A549 (cell line): ENCODE results near the gene MOCOS. TPM values are rescaled to one million over a fixed set of nuclear protein-coding genes. Genes with fewer than 3 reads are reported as not detected.

Experiments
- ATAC-seq, 2 experiments: fragments of 200-7000 bp in 1 of 2; fragments of >200 bp in 1 of 2; cut with Nextera tagmentation in 1 of 2; cut with Tn5 transposase in 1 of 2; 3 replicates each; pipeline versions ENCODE4 v1.8.0 to v1.9.1; 2018 to 2020; ENCODE audit warnings: mild to moderate bottlenecking in 1 of 2, moderate library complexity in 1 of 2
- CTCF ChIA-PET: fragments of 300-600 bp; sonication (Branson Sonifier 250); formaldehyde crosslinking; extraction: SDS; loops from one replicate; lab custom pipeline; 2021; ENCODE audit warnings: antibody characterized with exemption, inconsistent platforms; lab: Yijun Ruan, JAX
- POLR2A ChIA-PET: fragments of 350-600 bp; formaldehyde crosslinking; extraction: SDS; loops from one replicate; lab custom pipeline; 2021; ENCODE audit warnings: antibody characterized with exemption, inconsistent platforms; lab: Yijun Ruan, JAX
- DNase-seq, 2 experiments: peaks; one replicate each; pipeline versions ENCODE4 v3.0.0 to v3.0.0-alpha.2; 2011 to 2016; ENCODE audit warnings: low read depth in 1 of 2, low spot score in 1 of 2
- FAIRE-seq: peaks from 2 replicates; lab custom pipeline; 2011; peaks lifted over from hg19 to GRCh38; lab: Jason Lieb, UNC
- H3K27ac ChIP-seq, 2 experiments: fragments of >200 bp; sonication (Bioruptor Twin); formaldehyde crosslinking; 3 replicates each; pipeline ENCODE4 v1.5.1; 2016 to 2017
- H3K4me1 ChIP-seq: fragments of >200 bp; sonication (Bioruptor Twin); formaldehyde crosslinking; 3 replicates; pipeline ENCODE4 v1.6.1; 2016
- H3K4me2 ChIP-seq: fragments of >200 bp; sonication (Bioruptor Twin); formaldehyde crosslinking; 3 replicates; pipeline ENCODE4 v1.6.1; 2016
- H3K4me3 ChIP-seq: fragments of >200 bp; sonication (Bioruptor Twin); formaldehyde crosslinking; 3 replicates; pipeline ENCODE4 v1.5.1; 2016
- H3K9me3 ChIP-seq: fragments of >200 bp; sonication (Bioruptor Twin); formaldehyde crosslinking; 3 replicates; pipeline ENCODE4 v1.6.1; 2016
- CBX8 ChIP-seq: fragments of 200-600 bp; sonication (generic); IDR thresholded peaks from 2 replicates; pipeline ENCODE4 v1.6.1; 2016
- CHD4 ChIP-seq: fragments of 200-600 bp; sonication (generic); IDR thresholded peaks from 2 replicates; pipeline ENCODE4 v1.6.1; 2016; ENCODE audit warnings: antibody characterized with exemption, mild to moderate bottlenecking, borderline replicate concordance
- CTCF ChIP-seq: fragments of >200 bp; sonication (Bioruptor Twin); formaldehyde crosslinking; IDR thresholded peaks from 3 replicates; pipeline ENCODE4 v1.5.1; 2016
- EHF ChIP-seq: fragments of 250-450 bp; sonication (Bioruptor Pico); IDR thresholded peaks from 2 replicates; pipeline ENCODE4 v1.5.0; 2020; ENCODE audit warnings: mild to moderate bottlenecking
- EP300 ChIP-seq, 2 experiments: fragments of >200 bp; sonication (Bioruptor Twin); formaldehyde crosslinking; IDR thresholded peaks; 2 replicates in 1 of 2; 3 replicates in 1 of 2; pipeline ENCODE4 v1.6.1; 2016 to 2017
- ESRRA ChIP-seq: fragments of 150-350 bp; IDR thresholded peaks from 2 replicates; pipeline ENCODE4 v1.6.1; 2014; ENCODE audit warnings: mild to moderate bottlenecking, low read length, borderline replicate concordance
- FOSB ChIP-seq: fragments of 250-450 bp; sonication (Bioruptor Pico); IDR thresholded peaks from 2 replicates; pipeline ENCODE4 v1.5.0; 2020; ENCODE audit warnings: mild to moderate bottlenecking, moderate library complexity
- FOSL2 ChIP-seq, 2 experiments: fragments of 450-650 bp in 1 of 2; fragments of >200 bp in 1 of 2; sonication (Bioruptor Twin) in 1 of 2; formaldehyde crosslinking; IDR thresholded peaks; 2 replicates each; pipeline versions ENCODE4 v1.5.0 to v1.6.1; 2016 to 2020; ENCODE audit warnings: mild to moderate bottlenecking in 1 of 2, moderate library complexity in 1 of 2
- GATA3 ChIP-seq: IDR thresholded peaks from 2 replicates; pipeline ENCODE4 v1.6.1; 2012; ENCODE audit warnings: borderline replicate concordance
- HDAC2 ChIP-seq: fragments of 200-600 bp; sonication (generic); IDR thresholded peaks from 2 replicates; pipeline ENCODE4 v1.6.1; 2016
- HOXA7 ChIP-seq: fragments of 250-450 bp; sonication (Bioruptor Pico); IDR thresholded peaks from 2 replicates; pipeline ENCODE4 v1.5.0; 2020; ENCODE audit warnings: mild to moderate bottlenecking, moderate library complexity
- JUNB ChIP-seq: fragments of >200 bp; sonication (Bioruptor Twin); formaldehyde crosslinking; IDR thresholded peaks from 2 replicates; pipeline ENCODE4 v1.6.1; 2016
- KDM1A ChIP-seq: fragments of 200-600 bp; sonication (generic); IDR thresholded peaks from 2 replicates; pipeline ENCODE4 v1.6.1; 2016; ENCODE audit warnings: low read depth, mild to moderate bottlenecking
- KDM5A ChIP-seq: fragments of 200-600 bp; sonication (generic); IDR thresholded peaks from 2 replicates; pipeline ENCODE4 v1.6.1; 2016; ENCODE audit warnings: antibody characterized with exemption, mild to moderate bottlenecking
- MAZ ChIP-seq: fragments of 150-350 bp; IDR thresholded peaks from 2 replicates; pipeline ENCODE4 v1.6.1; 2014; ENCODE audit warnings: antibody characterized with exemption, low read depth, low read length, borderline replicate concordance
- NFE2L2 ChIP-seq: fragments of 150-350 bp; conservative IDR thresholded peaks from 2 replicates; pipeline ENCODE4 v1.6.1; 2014; ENCODE audit warnings: low read length
- PHF8 ChIP-seq: fragments of 200-600 bp; sonication (generic); IDR thresholded peaks from 2 replicates; pipeline ENCODE4 v1.6.1; 2016; ENCODE audit warnings: low read depth, mild to moderate bottlenecking, antibody characterized with exemption, moderate library complexity, borderline replicate concordance
- RAD21 ChIP-seq, 2 experiments: fragments of >200 bp in 1 of 2; sonication (Bioruptor Twin) in 1 of 2; formaldehyde crosslinking in 1 of 2; IDR thresholded peaks in 1 of 2; conservative IDR thresholded peaks in 1 of 2; 2 replicates in 1 of 2; 3 replicates in 1 of 2; pipeline ENCODE4 v1.6.1; 2012 to 2018; ENCODE audit warnings: inconsistent platforms in 1 of 2
- RARB ChIP-seq: fragments of 250-450 bp; sonication (Bioruptor Pico); IDR thresholded peaks from 2 replicates; pipeline ENCODE4 v1.8.0; 2021; ENCODE audit warnings: mild to moderate bottlenecking, moderate library complexity
- RCOR1 ChIP-seq: fragments of 150-350 bp; IDR thresholded peaks from 2 replicates; pipeline ENCODE4 v1.6.1; 2014; ENCODE audit warnings: antibody characterized with exemption, low read length, low read depth
- SREBF2 ChIP-seq: fragments of 450-650 bp; IDR thresholded peaks from 2 replicates; pipeline ENCODE4 v1.6.1; 2014; ENCODE audit warnings: mild to moderate bottlenecking, moderate library complexity
- ZC3H11A ChIP-seq: fragments of 450-650 bp; IDR thresholded peaks from 2 replicates; pipeline ENCODE4 v1.6.1; 2014; ENCODE audit warnings: antibody characterized with exemption, mild to moderate bottlenecking
- ZFP36 ChIP-seq: fragments of 450-650 bp; IDR thresholded peaks from 2 replicates; pipeline ENCODE4 v1.6.1; 2014; ENCODE audit warnings: borderline replicate concordance; ENCODE audit not compliant: partially characterized antibody
- ZSCAN20 ChIP-seq: fragments of 250-450 bp; sonication (Bioruptor Pico); IDR thresholded peaks from 2 replicates; pipeline ENCODE4 v1.8.0; 2022; ENCODE audit warnings: mild to moderate bottlenecking, moderate library complexity
- WGBS: methylation state at CpG from one replicate; pipeline ENCODE4 v1.1.6; 2017; ENCODE audit errors: missing lambda C conversion rate; 5-methylcytosine and 5-hydroxymethylcytosine counted together
- polyA plus RNA-seq, 4 experiments: library from polyadenylated mRNA; depleted of rRNA in 3 of 4; stranded (reverse); fragments of >200 nt; fragmentation: RNase III in 1 of 4; extraction: RNeasy Plus Mini Kit Qiagen cat#74134 plus additional on column Dnase treatment in 1 of 4; gene quantifications; 2 replicates in 3 of 4; 3 replicates in 1 of 4; pipeline ENCODE4 v1.2.3, GENCODE V29; 2011 to 2017
- TF ChIP-seq, protein P1 (sequence below): IDR thresholded peaks from 2 replicates; pipeline ENCODE4 v1.6.1; 2012
- TF ChIP-seq, protein P2 (sequence below): fragments of 200-600 bp; sonication (generic); IDR thresholded peaks from 2 replicates; pipeline ENCODE4 v1.6.1; 2016; ENCODE audit warnings: antibody characterized with exemption, mild to moderate bottlenecking, moderate library complexity

Gene MOCOS
- polyA plus RNA-seq, 2 of the 4 experiments (the other 2 are of a cell fraction) = 2.7 to 8.1 TPM

DNA sequence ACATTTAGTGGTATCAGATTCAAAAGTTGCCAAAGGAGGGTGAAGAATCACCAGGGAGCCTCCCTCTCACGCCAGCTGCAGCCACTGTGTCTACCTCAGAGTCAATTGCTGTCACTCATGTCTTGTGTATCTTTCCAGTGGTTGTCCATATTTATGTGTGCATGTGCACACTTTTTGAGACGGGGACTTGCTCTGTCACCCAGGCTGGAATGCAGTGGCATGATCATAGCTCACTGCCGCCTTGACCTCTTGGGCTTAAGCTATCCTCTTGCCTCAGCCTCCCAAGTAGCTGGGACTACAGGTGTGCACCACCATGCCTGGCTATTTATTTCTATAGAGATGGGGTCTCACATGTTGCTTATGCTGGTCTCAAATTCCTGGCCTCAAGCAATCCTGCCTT lies 4.0 kb downstream of the MOCOS start (continued):
- TF ChIP-seq JUNB (no peak), ZC3H11A (no peak), EHF (CRISPR knock-in tag) (no peak), RAD21 (conservative IDR thresholded peaks at IDR 0.05 in 1 of 2, IDR thresholded peaks at IDR 0.05 in 1 of 2) (no peak)
- TF ChIP-seq, all 56 proteins: peak for 0

GRCh38 chr18:36191711-36192110 lies 4.4 kb downstream of the MOCOS start:
- DNase-seq (no peak), FAIRE-seq (no peak), ATAC-seq (no peak)
- TF ChIP-seq CBX8 = no peak
- TF ChIP-seq GATA3 = no peak
- TF ChIP-seq EHF (CRISPR knock-in tag) = no peak
- TF ChIP-seq ESRRA = no peak
- no peak for TF ChIP-seq HDAC2
- TF ChIP-seq, protein P1, sequence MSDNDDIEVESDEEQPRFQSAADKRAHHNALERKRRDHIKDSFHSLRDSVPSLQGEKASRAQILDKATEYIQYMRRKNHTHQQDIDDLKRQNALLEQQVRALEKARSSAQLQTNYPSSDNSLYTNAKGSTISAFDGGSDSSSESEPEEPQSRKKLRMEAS = no peak
- no peak for TF ChIP-seq HOXA7 (CRISPR knock-in tag)
- ChIA-PET POLR2A (no interaction called here), CTCF (no interaction called here)
- no peaks in the 10 kb centered on the region for H3K9me3 ChIP-seq
- WGBS = 84% methylated on average over 1 of the region's 1 CpG
- no peak overlapping the region for H3K4me3 ChIP-seq
- H3K27ac ChIP-seq = no peak overlapping the region
- H3K4me1 ChIP-seq = peaks cover 11% of the 10 kb centered on the region; the same call in 2 of the 3 replicates
- no peak overlapping the region for H3K4me2 ChIP-seq

DNA sequence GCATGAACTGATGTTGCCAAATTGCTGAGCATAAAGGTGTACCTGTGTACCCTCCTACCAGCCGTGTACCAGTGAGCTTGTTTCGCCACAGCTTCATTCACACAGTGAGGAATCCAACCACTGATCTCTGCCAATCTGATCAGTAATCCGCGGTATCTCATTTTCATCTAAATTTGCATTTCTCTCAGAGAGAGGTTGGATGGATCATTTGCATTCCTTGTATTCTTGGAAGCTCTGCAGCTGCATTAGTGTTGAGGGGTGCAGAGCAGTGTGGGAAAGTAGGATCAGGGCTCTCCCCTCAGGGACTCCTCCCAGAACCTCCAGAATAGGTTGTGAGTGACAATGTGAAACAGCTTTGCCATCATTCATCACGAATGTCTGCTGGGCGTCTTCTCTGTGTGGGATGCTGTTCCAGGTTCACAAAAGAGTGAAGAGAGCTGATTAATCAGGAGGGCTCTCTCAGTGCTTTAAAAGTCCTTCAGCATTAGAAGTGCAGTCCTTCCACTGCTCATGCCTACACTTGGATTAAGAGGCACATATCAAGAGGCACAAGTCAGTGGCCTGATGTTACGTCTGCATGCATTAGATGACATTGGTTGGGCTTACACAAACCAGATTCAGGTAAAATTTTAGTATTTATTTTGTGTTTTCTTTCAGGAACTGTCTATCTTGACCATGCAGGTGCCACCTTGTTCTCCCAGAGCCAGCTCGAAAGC lies 7.5 kb downstream of the MOCOS start:
- ATAC-seq (no peak), DNase-seq (no peak), FAIRE-seq (no peak)
- Histone ChIP-seq H3K4me2 (no peak overlapping the region), H3K9me3 (no peaks in the 10 kb centered on the region), H3K27ac (no peak overlapping the region), H3K4me3 (no peak overlapping the region), H3K4me1 (no peaks in the 10 kb centered on the region)
- CTCF ChIA-PET = interaction anchor here (1.7 kb wide), 1 partner anchor 12 kb away, joined by 4 read pairs; no protein-coding TSS in a partner anchor
- 88% methylated on average over 8 of the region's 8 CpGs for WGBS
- no peak for TF ChIP-seq SREBF2
- no peak for TF ChIP-seq KDM5A
- no peak for TF ChIP-seq RARB (CRISPR knock-in tag)
- no peak for TF ChIP-seq ZFP36
- POLR2A ChIA-PET = no interaction called here

GRCh38 chr18:36195427-36196122 lies 8.3 kb downstream of the MOCOS start:
- H3K4me1 ChIP-seq = no peaks in the 10 kb centered on the region
- no peak overlapping the region for H3K4me3 ChIP-seq
- H3K4me2 ChIP-seq = no peak overlapping the region
- POLR2A ChIA-PET = no interaction called here
- DNase-seq (no peak), ATAC-seq (peak in 1 of 2 experiments; percentile 34; a peak in 1 of 6 replicates), FAIRE-seq (no peak)
- H3K9me3 ChIP-seq = no peaks in the 10 kb centered on the region
- H3K27ac ChIP-seq = no peak overlapping the region
- 86% methylated on average over 3 of the region's 3 CpGs for WGBS
- CTCF ChIA-PET = interaction anchor here (1.7 kb wide), 1 partner anchor 11 kb away, joined by 4 read pairs; no protein-coding TSS in a partner anchor
- no peak for TF ChIP-seq KDM1A
- TF ChIP-seq PHF8 = no peak
- TF ChIP-seq HDAC2 = no peak
- TF ChIP-seq CBX8 = no peak
- TF ChIP-seq ZSCAN20 (CRISPR knock-in tag) = no peak
- TF ChIP-seq NFE2L2 = no peak
- TF ChIP-seq, protein P2, sequence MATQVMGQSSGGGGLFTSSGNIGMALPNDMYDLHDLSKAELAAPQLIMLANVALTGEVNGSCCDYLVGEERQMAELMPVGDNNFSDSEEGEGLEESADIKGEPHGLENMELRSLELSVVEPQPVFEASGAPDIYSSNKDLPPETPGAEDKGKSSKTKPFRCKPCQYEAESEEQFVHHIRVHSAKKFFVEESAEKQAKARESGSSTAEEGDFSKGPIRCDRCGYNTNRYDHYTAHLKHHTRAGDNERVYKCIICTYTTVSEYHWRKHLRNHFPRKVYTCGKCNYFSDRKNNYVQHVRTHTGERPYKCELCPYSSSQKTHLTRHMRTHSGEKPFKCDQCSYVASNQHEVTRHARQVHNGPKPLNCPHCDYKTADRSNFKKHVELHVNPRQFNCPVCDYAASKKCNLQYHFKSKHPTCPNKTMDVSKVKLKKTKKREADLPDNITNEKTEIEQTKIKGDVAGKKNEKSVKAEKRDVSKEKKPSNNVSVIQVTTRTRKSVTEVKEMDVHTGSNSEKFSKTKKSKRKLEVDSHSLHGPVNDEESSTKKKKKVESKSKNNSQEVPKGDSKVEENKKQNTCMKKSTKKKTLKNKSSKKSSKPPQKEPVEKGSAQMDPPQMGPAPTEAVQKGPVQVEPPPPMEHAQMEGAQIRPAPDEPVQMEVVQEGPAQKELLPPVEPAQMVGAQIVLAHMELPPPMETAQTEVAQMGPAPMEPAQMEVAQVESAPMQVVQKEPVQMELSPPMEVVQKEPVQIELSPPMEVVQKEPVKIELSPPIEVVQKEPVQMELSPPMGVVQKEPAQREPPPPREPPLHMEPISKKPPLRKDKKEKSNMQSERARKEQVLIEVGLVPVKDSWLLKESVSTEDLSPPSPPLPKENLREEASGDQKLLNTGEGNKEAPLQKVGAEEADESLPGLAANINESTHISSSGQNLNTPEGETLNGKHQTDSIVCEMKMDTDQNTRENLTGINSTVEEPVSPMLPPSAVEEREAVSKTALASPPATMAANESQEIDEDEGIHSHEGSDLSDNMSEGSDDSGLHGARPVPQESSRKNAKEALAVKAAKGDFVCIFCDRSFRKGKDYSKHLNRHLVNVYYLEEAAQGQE = no peak
- TF ChIP-seq CTCF = no peak
- no peak for TF ChIP-seq CHD4
- TF ChIP-seq FOSL2 (IDR thresholded peaks at IDR 0.05) = no peak
- TF ChIP-seq FOSL2 (CRISPR knock-in tag; IDR thresholded peaks at IDR 0.05) = no peak
- TF ChIP-seq MAZ = no peak
- TF ChIP-seq ZC3H11A = no peak
- TF ChIP-seq, protein P1 = no peak
- TF ChIP-seq FOSB = no peak
- TF ChIP-seq RCOR1 = no peak
- no peak for TF ChIP-seq EP300 (IDR thresholded peaks at IDR 0.05)
- TF ChIP-seq KDM5A = no peak
